COR-L47 (cell line): ENCODE results near the gene PLXNA4.

Experiments used
- DNase-seq: peaks from one replicate; lab custom pipeline; 2025; lab: John Stamatoyannopoulos, UW

PLXNA4 gene

DNA sequence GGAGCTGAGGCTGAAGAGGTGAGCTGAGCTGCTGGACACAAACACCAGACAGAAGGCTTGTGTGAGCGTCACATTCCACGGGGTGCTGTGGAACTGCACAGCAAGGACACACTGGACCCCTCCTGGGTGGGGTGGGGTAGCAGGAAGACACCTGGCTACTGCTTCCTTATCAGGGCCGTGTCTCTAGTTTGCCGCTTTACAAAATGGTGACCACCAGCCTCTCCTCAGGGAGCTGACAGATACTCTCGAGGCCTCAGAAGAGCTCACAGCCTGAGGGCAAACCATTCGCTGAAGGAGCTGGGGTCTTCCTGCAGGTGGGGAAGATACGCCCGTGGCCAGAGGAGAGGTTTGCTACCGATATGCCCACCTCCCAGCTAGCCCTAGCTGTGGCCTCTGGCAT, 461.9 kb downstream of the PLXNA4 start:
- no peak for DNase-seq

DNA sequence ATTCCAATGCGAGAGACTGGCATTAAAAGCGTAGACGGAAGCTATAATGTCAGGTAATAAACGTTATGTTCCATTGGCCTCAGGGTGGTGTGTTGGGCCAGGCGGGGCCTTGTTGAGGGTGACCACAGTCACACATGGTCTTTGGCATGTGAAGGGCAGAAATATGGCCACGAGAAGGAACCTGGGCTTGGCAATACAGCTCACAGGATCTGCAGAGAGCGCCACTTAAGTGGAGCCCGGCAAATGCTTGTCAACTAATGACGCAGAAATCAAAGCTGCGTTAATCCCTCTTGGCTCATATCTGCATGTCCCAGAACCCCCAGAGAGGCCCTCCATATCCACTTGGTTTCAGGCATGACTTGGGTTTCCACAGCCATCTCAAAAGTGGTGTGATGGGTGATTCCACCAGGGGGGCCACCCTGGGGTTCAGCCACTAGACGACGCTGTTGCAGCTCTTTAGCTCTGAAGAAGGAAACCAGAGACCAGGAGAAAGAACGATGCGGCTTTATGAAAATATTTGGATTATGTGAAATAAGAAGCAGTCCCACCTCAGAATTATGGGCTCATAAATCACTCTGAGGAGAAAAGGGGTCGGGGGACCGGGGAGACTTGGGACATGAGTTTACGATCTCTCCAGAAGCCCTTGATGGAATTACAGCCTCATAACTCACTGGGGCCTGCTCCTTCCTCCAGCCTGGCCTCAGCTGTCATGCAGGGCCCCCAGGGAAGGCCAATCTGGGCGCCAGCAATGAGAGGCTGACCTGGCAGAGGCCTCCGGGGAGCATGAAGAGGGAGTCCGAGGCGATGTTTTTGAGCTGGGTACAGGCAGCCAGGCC, 462.5 kb downstream of the PLXNA4 start:
- DNase-seq: no peak

DNA sequence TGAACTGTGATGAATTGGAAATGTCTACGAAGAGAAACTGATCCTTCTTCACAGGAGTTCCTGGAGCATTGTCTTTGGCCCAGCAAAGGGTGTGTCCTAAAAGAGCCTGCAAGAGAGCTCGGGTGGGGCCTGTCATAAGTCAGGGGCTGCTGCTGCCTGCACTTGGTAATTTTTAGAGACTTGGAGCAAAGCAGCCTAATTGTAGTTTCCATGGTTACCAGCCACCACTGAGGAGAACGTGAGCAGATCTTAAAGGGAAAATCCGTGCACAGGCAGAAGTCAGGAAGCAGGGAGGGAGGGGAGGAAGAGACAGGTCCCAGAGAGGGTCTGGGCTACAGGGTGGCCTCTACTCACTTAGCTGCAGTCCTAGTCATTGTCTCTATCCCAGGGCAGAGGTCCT, 463.6 kb downstream of the PLXNA4 start:
- DNase-seq: no peak

DNA sequence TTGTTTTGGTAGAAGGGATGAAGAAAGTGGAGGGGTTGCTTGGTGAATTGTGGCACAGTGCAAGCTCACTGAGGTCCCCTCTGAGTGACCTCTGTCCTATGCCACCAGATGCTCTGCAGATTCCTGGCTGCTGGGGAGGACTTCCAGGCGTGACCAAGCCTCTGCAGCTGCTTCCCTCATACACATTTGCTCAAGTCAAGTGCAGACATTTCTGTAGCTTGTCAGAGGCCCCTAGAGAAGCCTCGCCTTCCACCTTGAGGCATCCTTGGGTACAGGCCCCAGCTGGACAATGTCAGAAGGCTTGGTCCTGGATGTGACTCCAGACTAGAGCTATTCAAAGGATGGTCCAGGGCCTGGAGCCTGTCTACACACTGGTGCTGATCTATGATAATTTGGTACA, 464.2 kb downstream of the PLXNA4 start:
- DNase-seq: no peak

DNA sequence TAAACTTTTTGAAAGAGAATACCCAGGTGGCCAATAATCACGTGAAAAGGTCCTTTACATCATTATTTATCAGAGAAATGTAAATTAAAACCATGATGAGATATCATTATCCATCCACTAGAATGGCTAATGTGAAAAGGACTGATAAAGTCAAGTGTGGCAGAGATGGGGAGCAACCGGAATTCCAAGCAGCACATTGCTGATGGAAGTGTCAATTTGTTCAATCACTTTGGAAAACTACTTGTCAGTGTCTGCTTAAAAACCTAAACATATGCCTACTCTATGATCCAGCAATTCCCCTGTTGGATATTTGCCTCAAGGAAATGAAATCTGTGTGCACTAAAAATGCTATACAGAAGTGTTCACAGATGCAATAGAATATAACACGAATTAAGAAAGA, 465.6 kb downstream of the PLXNA4 start:
- no peak for DNase-seq

DNA sequence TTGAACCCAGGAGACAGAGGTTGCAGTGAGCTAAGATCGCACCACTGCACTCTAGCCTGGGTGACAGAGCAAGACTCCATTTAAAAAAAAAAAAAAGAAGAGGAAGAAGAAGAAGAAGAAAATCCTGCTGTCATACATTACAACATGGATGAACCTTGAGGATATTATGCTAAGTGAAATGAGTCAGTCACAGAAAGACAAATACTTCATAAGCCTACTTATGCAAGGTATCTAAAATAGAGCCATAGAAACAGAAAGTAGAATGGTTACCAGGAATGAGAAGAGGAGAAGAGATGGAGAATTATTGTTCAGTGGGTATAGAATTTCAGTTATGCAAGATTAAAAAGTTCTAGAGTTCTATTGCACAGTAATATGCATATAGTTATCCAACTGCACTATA, 466.5 kb downstream of the PLXNA4 start:
- DNase-seq: no peak

DNA sequence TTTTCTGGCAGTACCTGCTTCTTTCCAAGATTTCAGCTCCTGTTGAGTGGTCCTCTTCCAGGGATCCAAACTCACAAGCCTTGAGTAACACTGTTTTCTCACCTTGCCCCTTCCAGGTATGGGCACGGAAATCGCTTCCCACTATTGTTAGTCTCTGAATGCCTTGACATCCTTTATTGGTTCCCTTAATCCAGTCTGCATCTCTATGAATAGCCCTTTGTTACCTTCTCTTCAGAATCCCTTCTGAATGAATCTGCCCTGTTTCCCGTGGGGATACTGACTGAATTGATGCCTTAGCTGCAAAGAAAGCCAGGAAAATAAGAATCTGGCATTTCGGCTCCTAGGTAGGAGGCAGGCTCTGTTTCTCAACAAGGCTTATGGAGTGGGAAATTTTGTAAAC, 467.7 kb downstream of the PLXNA4 start:
- no peak for DNase-seq

DNA sequence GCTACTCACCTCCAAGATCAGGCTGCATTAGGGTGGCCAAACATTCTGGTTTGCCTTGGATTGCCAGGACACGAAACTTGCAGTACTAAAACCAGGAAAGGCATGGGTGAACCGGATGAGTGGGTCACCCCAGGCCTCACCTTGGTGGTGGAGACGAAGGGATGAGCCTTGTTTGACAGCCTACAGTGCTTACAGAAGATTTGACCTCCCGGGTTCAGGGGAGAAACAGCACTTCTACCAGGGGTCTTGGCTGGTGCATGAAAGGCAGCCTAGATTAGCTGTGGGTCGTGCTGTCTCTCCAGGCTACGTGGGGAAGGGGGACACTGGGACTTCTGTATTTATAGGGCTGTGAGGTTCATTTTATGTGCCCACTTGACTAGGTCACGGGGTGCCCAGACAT, 469.8 kb downstream of the PLXNA4 start:
- DNase-seq: no peak

DNA sequence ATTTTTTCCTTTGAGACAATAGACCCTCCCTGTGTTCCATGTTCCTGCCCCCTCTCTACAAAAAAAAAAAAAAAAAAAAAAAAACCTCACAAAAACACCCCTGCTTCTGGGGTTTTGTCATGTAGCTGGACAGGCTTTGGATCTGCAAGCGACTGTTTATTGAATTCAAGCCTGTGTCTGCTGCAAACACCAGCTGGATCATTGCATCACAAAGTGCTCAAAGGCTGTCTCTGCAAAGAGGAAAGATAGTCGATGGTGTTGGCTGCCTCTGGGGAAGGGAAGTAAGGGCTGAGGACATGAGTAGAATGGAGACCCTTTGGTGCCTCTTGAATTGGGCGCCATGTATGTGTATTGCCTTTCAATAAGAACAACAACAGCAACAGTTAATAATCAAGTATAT, 471.2 kb downstream of the PLXNA4 start:
- no peak for DNase-seq

DNA sequence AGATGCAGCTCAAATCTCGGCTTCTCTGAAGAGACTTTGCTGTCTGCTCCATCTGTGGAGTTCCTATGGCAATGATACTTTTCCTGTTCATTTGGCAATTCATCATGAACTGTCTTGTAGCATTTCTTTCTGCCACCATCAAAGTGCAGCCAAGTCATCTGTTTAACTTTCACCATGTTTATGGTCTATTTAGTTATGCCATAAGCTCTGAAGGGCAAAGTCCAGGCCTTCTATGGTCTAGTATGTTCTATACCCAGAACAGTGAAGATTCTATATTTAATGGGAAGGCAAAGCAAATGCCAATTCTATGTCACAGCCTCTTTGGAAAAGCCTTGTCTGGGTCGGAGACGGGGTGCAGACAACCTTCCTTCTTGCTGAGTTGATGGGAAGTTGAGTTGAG, 472.6 kb downstream of the PLXNA4 start:
- DNase-seq: no peak

DNA sequence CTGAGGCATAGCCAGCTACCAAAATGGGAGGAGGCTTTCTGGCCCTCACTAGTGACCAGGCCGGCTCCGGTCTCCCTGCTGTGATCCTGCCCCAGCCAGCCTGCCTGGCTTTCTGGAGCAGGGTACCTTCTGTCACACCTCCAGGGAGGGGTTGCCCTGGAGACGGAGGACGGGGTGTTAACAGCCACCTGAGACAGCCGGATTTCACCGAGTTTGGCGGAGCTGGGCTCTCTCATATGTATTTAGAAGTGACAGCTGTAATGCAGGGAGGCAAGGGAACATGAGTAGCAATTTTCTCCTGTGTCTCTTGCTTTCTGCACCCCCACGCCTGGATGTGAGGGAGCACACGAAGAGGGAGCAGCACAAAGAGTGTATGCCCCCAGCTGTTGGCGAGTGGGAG, 473.3 kb downstream of the PLXNA4 start:
- DNase-seq: no peak

DNA sequence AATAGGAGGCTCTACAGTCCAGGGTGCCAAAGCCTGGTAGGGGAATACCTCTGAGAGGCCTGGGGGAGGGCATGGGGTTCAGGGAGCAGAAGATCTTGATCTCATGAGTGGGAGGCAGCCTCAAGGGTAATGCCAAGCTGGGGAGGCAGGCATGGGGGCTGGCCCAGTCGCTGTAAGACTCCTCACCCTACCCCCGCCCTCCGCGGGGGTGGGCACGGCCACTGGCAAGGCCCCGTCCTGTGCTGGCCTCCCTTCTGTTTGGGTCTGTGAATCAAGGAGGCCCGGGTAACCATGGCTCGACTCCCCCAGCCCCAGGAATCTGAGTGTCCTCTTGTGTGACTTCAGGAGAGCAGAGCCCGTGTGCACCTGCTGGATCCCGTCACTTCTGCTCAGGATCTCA, 473.9 kb downstream of the PLXNA4 start:
- no peak for DNase-seq

DNA sequence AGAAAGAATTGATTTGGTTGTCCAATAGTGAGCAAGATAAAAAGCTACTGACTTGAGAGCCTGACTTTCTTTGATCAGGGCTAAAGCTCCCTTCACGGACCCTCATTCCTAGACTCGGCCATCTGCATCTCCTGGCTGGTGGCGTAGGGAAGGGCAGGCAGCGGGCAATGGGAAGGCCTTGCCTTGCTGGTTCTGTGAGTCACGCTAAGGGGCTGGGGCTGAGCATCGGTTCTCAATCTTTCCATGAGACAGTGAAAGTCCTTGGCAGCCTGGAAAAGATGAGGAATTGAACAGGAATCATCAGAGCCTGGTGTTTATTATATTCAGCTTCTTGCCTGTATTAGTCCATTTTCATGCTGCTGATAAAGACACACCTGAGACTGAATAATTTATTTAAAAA, 475.3 kb downstream of the PLXNA4 start:
- no peak for DNase-seq

DNA sequence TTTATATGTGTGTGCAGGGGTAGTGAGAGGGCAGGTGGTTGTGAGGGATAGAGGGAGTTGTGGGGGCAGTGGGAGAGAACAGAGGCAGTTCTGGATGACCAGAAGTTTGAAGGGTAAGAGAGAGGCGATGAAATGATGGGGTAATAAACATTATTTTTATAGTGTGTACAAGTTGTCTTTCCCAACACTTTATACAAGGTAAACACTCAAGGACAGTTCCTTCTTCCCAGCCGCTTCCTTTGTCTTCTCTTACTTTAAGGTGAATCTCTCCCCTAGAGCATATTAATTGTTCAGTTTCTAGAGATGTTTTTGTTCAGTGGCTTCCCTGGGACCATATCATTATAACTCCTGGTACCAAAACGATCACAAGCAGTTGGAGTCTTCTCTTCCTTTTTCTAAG, 475.8 kb downstream of the PLXNA4 start:
- DNase-seq: no peak

DNA sequence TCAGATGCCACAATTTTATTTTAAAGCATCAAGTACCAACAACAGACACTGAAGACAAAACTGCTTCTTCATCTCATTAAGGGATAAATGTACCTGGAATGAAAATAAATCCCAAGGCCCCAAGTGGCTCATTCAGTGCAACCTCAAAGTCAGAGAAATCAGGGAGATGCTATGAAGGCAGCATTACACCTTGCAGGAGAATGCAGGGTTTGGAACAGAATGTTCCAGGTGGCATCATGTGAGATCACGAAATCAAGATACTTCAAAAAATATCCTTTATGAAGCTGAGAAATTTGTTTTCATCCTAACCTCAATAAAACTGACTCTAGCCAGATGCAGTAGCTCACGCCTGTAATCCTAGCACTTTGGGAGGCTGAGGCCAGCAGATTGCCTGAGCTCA, 477.1 kb downstream of the PLXNA4 start:
- no peak for DNase-seq

DNA sequence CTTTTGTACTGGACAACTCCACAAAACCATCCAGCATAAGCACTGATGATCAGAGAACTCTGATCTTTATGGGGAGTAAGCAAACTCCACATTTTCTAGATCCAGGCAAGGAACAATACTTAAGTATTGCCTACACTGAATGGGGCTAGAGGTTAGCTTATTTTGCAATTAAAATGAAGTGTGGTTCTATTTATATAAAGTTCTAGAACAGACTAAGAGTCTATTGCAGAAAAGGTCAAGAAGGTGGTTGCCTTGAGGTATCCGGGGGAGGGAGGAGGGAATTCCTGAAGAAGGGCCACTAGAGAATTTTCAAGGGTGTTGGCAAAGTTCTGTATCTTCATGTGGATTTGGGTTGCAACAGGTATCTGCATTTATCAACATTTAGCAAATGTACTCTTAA, 477.9 kb downstream of the PLXNA4 start:
- DNase-seq: no peak

DNA sequence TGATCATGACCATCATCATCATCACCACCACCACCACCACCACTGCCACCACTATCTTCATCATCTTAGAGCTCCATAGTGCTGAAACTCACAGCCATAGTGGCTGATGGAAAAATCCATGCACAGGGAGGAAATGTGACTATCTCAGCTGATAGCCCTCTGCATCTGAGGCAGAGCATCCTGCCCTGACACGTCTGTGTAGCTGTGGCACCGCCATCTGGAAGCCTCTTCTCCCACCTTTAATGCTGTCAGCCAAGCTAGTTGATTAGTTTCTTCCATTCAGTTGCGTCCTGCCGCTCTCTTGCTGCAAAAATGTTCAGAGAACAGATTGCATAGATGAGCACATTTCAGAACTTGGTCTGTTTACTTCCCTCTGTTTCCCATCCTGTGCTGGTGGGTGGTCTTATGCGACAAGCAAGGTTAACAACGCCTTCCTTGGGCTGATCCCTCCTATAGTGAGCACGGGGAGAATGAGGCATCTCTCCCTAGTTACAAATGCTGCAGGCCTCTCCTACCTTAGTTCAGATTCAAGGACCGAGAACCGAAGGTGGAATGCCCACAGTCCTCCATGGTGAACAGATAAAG, 478.6 kb downstream of the PLXNA4 start:
- DNase-seq: no peak

DNA sequence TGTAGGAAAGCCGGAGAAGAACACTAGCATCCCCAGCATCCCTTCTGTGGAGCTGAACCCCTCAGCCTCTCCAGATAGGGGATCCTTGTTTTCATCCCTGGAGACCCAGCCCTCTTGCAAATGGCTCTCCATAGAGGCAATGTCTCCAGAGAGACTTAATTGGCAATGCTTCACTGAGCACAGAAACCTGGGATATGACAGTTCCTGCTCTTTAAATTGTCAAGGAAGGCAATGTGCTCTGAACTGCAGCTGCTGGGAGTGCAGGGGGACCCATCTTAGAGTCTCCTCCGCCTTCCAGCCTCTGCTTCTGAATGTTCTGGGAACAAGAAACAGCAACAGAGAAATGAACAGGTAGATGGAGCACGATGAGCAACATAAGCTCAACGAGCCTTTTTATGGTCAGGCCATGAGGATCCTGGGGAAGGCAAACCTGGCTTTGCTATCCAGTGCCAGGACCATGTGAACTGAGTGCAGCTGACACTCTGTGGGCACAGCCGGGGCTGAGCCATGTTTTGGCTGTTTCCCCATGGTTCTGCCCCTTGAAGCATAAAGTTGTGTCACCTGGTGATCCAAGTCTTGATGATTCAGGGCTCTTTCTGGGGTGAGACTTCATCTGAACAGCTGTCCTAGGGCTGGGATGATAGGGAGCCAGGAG, 481.0 kb downstream of the PLXNA4 start:
- no peak for DNase-seq

DNA sequence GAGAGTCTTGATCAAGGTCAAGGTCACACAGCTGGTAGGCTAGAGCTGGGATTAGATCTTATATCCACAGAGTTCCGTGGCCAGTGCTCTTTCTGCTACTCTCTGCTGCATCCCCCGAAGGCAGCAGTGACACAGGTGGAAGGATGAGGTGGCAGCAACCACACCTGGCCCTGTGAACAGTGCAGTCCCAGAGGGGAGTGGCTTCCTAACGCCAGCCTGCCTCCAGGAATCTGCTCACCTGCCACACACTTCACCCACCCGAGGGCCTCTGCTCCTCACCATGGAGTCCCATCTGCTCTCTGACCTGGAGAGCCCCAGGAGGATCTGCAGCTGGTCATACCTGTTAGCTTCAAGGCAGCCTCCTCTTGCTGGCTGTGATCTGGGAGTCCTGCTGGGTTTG, 484.2 kb downstream of the PLXNA4 start:
- no peak for DNase-seq

DNA sequence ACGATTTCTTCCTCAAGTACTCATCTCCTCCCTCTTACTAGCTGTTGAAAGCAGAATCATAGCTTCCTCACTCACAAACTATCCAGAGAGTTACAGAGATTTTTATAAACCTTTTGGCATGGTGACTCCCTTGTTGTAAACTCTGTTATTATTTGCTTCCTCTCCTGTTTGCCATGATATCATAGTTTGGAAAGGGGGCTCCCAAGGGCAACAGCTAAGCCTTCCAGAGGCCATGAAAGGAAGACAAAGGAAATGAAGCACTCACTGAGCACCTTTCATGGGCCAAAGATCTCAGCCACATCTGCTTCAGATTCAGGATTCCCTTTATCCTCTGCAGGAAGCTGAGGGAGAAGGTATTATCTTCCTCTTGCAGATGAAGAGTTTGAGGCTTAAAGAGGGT, 484.6 kb downstream of the PLXNA4 start:
- DNase-seq: no peak

DNA sequence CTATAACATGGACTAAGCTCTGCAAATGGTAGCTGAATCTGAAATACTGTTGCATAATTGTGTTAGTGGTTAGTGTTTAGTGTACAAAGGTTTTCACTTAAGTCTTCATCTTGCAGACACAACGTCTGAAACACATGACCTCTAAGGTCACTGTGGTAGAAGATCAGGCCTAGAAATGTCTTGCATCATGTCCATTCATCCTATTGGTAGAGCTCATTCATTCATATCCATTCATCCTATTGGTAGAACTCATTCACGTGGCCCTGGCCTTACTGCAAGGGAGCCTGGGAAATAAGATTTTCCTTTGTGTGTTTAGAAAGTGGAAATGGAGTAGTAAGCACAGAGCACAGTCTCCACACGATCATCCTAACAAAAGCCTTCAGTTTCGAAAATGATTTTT, 485.8 kb downstream of the PLXNA4 start:
- DNase-seq: no peak

DNA sequence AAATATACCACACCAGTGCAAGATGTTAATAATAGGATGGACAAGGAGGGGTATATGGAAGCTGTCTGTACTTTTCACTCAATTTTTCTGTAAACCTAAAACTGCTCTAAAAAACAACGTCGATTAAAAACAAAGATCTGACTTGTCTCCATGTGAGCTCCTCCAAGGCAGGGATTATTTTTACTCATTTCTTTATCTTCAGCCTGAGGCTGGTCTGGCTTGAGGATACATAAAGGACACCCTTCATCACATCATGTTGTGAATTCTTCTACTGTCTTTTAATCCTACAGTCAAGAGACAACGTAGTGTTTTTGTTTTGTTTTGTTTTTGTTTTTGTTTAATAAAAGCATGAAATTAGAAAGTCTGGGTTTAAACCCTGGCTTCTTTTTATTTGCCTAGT, 486.9 kb downstream of the PLXNA4 start:
- no peak for DNase-seq

DNA sequence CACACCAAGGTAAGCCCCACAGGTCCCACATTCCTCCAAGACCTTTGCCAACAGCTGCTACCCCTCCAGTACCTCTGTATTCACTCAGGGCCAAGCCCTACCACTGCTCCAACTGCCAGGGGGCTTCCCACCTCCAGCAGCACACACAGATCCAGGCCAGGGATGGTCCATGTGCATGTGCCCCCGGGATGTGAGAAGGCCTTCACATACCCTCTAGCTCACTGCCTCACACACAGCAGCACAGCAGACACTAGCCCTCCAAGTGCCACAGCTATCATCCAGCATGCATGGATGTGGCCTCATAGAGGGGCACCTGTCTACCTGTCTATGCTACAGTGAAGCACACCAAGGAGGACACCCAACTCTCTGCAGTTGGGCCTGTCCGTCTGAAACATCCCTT, 488.8 kb downstream of the PLXNA4 start:
- no peak for DNase-seq
